GM12873 (cell line): ENCODE measurements around the gene CRP.

ENCODE experiments used
- TF ChIP-seq, protein P1 (sequence below): IDR thresholded peaks from 2 replicates; pipeline ENCODE4 v1.5.1; 2012; ENCODE audit warnings: low read depth, mild to moderate bottlenecking, moderate library complexity, low read length, control low read depth; ENCODE audit not compliant: insufficient read depth; ENCODE audit errors: missing control alignments

CRP gene, protein sequence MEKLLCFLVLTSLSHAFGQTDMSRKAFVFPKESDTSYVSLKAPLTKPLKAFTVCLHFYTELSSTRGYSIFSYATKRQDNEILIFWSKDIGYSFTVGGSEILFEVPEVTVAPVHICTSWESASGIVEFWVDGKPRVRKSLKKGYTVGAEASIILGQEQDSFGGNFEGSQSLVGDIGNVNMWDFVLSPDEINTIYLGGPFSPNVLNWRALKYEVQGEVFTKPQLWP

DNA sequence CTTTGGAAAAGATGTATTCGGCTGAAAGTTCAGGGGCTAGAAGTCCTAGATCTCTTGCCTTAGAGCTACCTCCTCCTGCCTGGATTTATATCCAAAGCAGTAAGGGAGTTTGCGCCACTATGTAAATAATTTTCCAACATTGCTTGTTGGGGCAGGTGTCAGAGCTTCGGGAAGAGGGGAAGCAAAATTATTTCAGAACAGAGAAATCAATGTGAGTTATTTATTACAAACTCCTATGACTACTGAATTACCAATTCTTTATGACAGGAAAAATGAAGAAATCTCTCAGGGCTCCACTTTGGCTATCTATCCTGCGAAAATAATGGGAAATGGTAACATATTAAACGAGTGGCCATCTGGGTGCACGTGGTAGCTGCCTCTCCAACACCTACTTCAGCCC is at the start of gene CRP:
Gene CRP (minus strand): TSS at position 61 of the 400 bp plus-strand sequence. CDS start 104 bp downstream, outside the sequence.
- TF ChIP-seq, protein P1, sequence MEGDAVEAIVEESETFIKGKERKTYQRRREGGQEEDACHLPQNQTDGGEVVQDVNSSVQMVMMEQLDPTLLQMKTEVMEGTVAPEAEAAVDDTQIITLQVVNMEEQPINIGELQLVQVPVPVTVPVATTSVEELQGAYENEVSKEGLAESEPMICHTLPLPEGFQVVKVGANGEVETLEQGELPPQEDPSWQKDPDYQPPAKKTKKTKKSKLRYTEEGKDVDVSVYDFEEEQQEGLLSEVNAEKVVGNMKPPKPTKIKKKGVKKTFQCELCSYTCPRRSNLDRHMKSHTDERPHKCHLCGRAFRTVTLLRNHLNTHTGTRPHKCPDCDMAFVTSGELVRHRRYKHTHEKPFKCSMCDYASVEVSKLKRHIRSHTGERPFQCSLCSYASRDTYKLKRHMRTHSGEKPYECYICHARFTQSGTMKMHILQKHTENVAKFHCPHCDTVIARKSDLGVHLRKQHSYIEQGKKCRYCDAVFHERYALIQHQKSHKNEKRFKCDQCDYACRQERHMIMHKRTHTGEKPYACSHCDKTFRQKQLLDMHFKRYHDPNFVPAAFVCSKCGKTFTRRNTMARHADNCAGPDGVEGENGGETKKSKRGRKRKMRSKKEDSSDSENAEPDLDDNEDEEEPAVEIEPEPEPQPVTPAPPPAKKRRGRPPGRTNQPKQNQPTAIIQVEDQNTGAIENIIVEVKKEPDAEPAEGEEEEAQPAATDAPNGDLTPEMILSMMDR, result no peak

DNA sequence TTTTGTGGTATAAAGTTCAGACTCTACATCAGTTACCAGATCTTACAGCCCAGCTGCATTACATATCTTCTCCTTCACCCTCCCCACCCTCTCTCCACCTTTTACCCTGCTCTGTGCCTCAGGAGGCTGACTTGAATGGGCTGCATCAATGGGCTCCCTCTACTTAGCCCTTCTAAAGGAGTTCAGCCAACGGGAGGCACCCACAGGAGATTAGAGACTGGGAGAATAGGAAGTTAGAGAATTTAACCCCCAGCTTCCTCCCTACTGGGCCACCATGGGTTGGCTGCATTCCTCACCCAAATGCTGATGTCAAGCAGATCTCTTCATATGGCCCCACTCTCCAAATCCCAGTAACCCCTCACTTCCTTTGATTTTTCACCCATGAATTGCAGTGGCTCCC is 49.3 kb upstream of the CRP start:
- TF ChIP-seq, protein P1, result no peak

DNA sequence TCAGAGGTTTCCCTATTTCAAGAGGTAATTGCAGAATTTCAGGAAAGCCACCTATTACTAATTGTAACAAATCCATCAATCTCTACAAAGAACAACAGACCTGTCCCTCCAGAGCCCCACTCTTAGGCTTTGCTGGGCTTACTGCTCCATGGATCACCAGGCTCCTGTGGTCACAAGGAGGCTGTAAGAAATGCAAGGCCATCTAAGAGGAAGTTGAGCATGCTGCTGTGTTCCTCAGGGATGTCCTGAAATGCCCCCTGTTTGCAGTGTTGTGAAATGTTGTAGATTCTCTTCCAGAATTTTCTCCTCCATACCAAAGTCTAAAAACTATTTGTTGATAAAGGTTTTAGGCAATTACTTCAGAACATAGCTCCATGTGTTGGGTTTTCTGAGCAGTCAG is 42.0 kb upstream of the CRP start:
- TF ChIP-seq, protein P1, result no peak

DNA sequence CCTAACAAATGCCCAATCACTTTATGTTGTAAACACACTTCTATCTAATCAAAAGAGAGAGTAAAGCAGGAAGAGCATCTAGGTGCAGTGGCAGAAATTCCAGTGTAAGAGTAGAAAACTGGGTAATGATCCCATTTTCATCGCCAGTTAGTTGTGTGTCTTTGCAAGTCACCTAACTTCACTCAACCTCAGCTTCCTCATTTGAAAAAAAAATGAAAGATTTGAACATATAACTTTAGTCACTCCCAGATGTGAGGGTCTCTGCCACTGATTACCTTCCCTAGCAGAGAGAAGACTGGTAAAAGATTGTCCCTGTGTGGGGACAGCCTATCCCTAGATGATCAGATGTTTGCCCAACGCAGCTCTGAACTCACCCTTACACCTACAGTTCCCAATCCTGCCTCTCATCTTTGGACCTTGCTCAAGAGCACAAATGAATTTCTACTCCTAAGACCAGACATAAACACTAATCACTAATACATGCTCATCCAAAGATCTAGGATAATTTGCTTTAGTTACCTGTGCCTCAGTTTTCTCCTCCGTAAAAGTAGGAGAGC is 41.1 kb upstream of the CRP start:
- TF ChIP-seq, protein P1, result no peak

DNA sequence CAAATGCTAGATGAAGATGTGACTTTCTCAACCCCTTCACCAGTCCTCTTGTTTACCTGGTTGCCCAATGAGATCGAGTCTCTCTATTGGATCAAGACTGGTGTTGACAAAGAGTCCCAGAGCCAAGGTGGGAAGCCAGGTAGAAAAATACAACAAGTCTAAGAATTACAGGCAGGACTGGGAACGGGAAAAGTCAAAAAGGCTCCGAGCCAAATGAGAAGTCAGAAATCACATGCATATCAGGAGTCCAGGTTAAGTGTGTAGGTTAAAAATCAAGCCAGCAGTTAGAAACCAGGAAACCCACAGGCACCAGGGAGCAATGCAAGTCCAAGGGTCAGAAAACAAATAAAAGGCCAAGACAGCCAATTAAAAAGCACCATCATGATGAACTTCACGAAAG is 39.0 kb upstream of the CRP start:
- TF ChIP-seq, protein P1, result no peak

DNA sequence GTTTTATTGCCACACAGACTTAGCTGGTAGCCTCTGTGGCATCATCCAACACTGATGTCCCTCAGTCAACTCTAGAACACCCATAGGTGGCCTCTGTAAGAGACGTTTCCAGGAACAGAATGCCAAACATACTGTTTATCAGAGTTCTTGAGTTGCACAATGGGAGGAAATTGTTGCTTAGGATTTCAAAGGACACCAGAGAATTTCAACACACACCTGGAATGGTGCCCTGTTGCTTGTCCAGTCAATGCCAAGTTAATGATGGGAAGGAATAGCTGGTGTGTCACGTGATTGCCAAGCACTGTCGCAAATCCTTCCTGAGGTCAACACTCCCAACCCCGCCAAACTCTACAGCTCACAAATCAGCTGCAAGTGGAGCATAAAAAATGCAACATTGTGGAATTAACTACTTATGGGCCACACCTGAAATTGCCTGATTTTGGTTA is 37.8 kb upstream of the CRP start:
- TF ChIP-seq, protein P1, result no peak

DNA sequence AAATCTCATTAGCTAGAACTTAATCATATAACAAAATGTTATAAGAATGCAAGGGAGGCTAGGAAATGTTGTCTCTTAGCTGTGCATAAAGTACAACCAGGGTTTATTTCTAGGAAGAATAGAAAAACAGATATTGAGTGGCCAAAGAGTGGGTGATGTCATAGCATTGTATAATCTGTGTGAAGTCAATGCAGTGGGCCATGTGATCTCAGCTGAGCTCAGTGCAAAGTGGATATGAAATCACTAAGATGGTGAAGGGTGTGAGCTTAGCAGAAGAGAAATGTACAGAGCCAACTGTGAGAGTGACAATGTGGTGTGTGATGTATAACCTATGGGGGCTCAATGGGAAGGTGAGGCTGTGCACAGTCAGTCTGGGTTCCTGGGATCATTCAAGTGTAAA is 36.6 kb upstream of the CRP start:
- TF ChIP-seq, protein P1, result no peak
